Esophagus squamous epithelium (tissue), 5 donors: ENCODE measurements around the gene CDYL. TPM values are rescaled to one million over a fixed set of nuclear protein-coding genes. Genes with fewer than 3 reads are reported as not detected.
A peak's percentile ranks its signal among the peaks of the same experiment; 100 is the strongest.

Experiments
- DNase-seq: peaks from one replicate; lab custom pipeline; 2025; lab: John Stamatoyannopoulos, UW
- H3K27ac ChIP-seq, 4 donors: fragments of 200-600 bp; sonication (generic); one replicate each; pipeline ENCODE4 v1.5.1; 2016 to 2019; ENCODE audit warnings: mild to moderate bottlenecking in 1 of 4
- H3K27me3 ChIP-seq, 4 donors: fragments of 200-600 bp; sonication (generic); 1 replicate in 3 of 4; 2 replicates in 1 of 4; pipeline versions ENCODE4 v1.5.1 to v1.6.0; 2017 to 2021; ENCODE audit warnings: antibody characterized with exemption in 1 of 4
- H3K36me3 ChIP-seq, 3 donors: fragments of 200-600 bp; sonication (generic); one replicate each; pipeline ENCODE4 v1.5.1; 2016 to 2019
- H3K4me1 ChIP-seq, 3 donors: fragments of 200-600 bp; sonication (generic); one replicate each; pipeline ENCODE4 v1.5.1; 2017 to 2019
- H3K4me3 ChIP-seq, 4 donors: fragments of 200-600 bp; sonication (generic); 1 replicate in 3 of 4; 2 replicates in 1 of 4; pipeline ENCODE4 v1.5.1; 2016 to 2019; ENCODE audit warnings: mild to moderate bottlenecking in 2 of 4, moderate library complexity in 1 of 4
- H3K9me3 ChIP-seq, 3 donors: fragments of 200-600 bp; sonication (generic); one replicate each; pipeline ENCODE4 v1.5.1; 2016 to 2019
- POLR2A ChIP-seq, 4 donors: fragments of 450-650 bp; IDR thresholded peaks; one replicate each; pipeline ENCODE4 v1.6.1; 2017; ENCODE audit warnings: antibody characterized with exemption in 4 of 4, mild to moderate bottlenecking in 4 of 4, moderate library complexity in 3 of 4
- WGBS, 2 donors: methylation state at CpG; one replicate each; pipeline ENCODE4 v1.1.5; 2018; 5-methylcytosine and 5-hydroxymethylcytosine counted together
- intact Hi-C: fragments of 100-400 bp; cut with DNase I; formaldehyde crosslinking; loops from one replicate; pipeline ENCODE4 v1.15.0; 2022
- total RNA-seq, 4 donors: library from RNA; depleted of rRNA; stranded (reverse); fragments of >200 nt; gene quantifications; one replicate each; pipeline ENCODE4 v1.1.0, GENCODE V29; 2016
- TF ChIP-seq, protein P1 (sequence below), 6 experiments: fragments of 450-650 bp in 4 of 6; fragments of 200-600 bp in 2 of 6; sonication (generic) in 2 of 6; IDR thresholded peaks; one replicate each; pipeline ENCODE4 v1.5.1; 2016 to 2019; ENCODE audit warnings: antibody characterized with exemption in 6 of 6, mild to moderate bottlenecking in 4 of 6, moderate library complexity in 4 of 6
- donor health status: DM: yes; HTN: yes; CAD: no.

The CDYL gene
- total RNA-seq, 4 donors from 2014 or later: 15.2 to 43.5 (median 19.6) TPM

DNA sequence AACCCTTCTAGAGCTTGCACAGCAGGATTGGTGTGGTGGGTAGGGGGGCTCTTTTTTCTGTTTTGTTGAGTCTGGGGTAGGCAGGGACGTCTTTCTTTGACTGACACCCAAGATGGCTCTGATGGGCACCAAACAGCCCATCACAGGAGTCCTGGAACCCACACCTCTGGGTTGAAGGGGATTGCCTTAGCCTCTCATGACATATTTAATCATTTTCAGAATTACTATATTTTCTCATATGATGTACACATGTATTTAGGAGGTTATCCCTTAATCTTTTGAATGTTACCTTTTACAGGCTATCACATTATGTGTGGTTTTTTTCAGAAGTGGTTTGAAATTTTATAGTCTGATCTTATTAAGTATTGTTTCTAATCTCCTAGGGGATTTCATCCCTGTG, 163.0 kb downstream of the CDYL start:
- H3K4me1 ChIP-seq: peaks cover 13 to 32% (median 15%) of the 10 kb centered on the region in 3 donors
- H3K27ac ChIP-seq: no peak overlapping the region
- H3K36me3 ChIP-seq: peaks cover 0 to 42% (median 0%) of the 10 kb centered on the region in 3 donors
- no peak overlapping the region for H3K4me3 ChIP-seq
- no peaks in the 10 kb centered on the region for H3K9me3 ChIP-seq
- 73 to 100% methylated on average over 1 of the region's 1 CpG for WGBS, 2 donors
- H3K27me3 ChIP-seq: no peaks in the 10 kb centered on the region
- no peak for TF ChIP-seq POLR2A (IDR thresholded peaks at IDR 0.05)
- TF ChIP-seq, protein P1, sequence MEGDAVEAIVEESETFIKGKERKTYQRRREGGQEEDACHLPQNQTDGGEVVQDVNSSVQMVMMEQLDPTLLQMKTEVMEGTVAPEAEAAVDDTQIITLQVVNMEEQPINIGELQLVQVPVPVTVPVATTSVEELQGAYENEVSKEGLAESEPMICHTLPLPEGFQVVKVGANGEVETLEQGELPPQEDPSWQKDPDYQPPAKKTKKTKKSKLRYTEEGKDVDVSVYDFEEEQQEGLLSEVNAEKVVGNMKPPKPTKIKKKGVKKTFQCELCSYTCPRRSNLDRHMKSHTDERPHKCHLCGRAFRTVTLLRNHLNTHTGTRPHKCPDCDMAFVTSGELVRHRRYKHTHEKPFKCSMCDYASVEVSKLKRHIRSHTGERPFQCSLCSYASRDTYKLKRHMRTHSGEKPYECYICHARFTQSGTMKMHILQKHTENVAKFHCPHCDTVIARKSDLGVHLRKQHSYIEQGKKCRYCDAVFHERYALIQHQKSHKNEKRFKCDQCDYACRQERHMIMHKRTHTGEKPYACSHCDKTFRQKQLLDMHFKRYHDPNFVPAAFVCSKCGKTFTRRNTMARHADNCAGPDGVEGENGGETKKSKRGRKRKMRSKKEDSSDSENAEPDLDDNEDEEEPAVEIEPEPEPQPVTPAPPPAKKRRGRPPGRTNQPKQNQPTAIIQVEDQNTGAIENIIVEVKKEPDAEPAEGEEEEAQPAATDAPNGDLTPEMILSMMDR (IDR thresholded peaks at IDR 0.05): no peak
- DNase-seq: no peak
- intact Hi-C loops: no loop called here

- no peak overlapping the region for H3K4me3 ChIP-seq
- intact Hi-C loops: no loop called here
- H3K27me3 ChIP-seq: no peaks in the 10 kb centered on the region
- peaks cover 13 to 32% (median 15%) of the 10 kb centered on the region in 3 donors for H3K4me1 ChIP-seq
- TF ChIP-seq POLR2A (IDR thresholded peaks at IDR 0.05): no peak
- DNase-seq: no peak
- peaks cover 0 to 49% (median 0%) of the 10 kb centered on the region in 3 donors for H3K36me3 ChIP-seq
- 80 to 88% methylated on average over 4 to 5 of the region's 5 CpGs for WGBS, 2 donors
- no peak overlapping the region for H3K27ac ChIP-seq
- no peaks in the 10 kb centered on the region for H3K9me3 ChIP-seq
Measured at GRCh38 chr6:4940416-4940815, 164.2 kb downstream of the CDYL start.

GRCh38 chr6:4941782-4942672, 165.8 kb downstream of the CDYL start:
- 16 to 27% methylated on average over 6 of the region's 6 CpGs for WGBS, 2 donors
- peak overlapping the region in 3 of 4 donors; percentile 36 to 50 (median 40) for H3K27ac ChIP-seq
- no peak for TF ChIP-seq POLR2A (IDR thresholded peaks at IDR 0.05)
- TF ChIP-seq, protein P1 (IDR thresholded peaks at IDR 0.05): no peak

GRCh38 chr6:4942673-4943009, 166.4 kb downstream of the CDYL start:
- TF ChIP-seq, protein P1 (IDR thresholded peaks at IDR 0.05): no peak
- no peak for TF ChIP-seq POLR2A (IDR thresholded peaks at IDR 0.05)
- Histone ChIP-seq H3K9me3 (no peaks in the 10 kb centered on the region), H3K4me1 (peaks cover 13 to 27% (median 15%) of the 10 kb centered on the region in 3 donors), H3K27me3 (no peaks in the 10 kb centered on the region), H3K36me3 (peaks cover 0 to 61% (median 10%) of the 10 kb centered on the region in 3 donors), H3K27ac (peak overlapping the region in 3 of 4 donors; percentile 36 to 50 (median 40)), H3K4me3 (no peak overlapping the region)
- no peak for DNase-seq
- intact Hi-C loops: no loop called here
- WGBS, 2 donors: 72 to 81% methylated on average over 3 to 4 of the region's 4 CpGs

More at GRCh38 chr6:4941782-4942672, 165.8 kb downstream of the CDYL start:
- Histone ChIP-seq H3K27me3 (no peaks in the 10 kb centered on the region), H3K4me1 (peaks cover 13 to 27% (median 15%) of the 10 kb centered on the region in 3 donors), H3K9me3 (no peaks in the 10 kb centered on the region), H3K4me3 (no peak overlapping the region), H3K36me3 (peaks cover 0 to 60% (median 6%) of the 10 kb centered on the region in 3 donors)
- no peak for DNase-seq
- intact Hi-C loops: no loop called here

DNA sequence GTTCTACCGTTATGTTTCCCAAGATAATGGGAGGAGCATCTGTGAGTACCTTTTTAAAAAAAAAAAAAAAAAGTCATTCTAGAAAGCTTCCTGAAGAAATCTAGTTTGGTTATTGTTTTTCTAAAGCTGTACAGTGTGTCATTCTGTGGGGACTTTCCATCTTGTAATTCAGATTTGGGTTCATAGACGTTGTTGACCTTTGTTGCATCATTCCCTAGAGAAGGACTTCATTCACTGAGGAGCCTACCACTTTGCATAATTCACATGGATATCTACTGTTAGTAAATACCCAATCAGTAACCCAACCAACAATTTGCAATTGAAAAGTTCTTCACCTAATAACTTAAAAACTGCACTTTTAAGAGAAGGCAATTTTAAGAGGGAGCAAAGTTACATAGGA, 167.5 kb downstream of the CDYL start:
- 48 to 65% methylated on average over 2 of the region's 2 CpGs for WGBS, 2 donors
- H3K27me3 ChIP-seq: no peaks in the 10 kb centered on the region
- peaks cover 13 to 27% (median 15%) of the 10 kb centered on the region in 3 donors for H3K4me1 ChIP-seq
- H3K4me3 ChIP-seq: no peak overlapping the region
- intact Hi-C loops: no loop called here
- TF ChIP-seq, protein P1 (IDR thresholded peaks at IDR 0.05): no peak
- no peak for TF ChIP-seq POLR2A (IDR thresholded peaks at IDR 0.05)
- no peak for DNase-seq
- H3K36me3 ChIP-seq: peaks cover 0 to 62% (median 10%) of the 10 kb centered on the region in 3 donors
- no peak overlapping the region for H3K27ac ChIP-seq
- H3K9me3 ChIP-seq: no peaks in the 10 kb centered on the region
